NCI-H510A treated with DMSO at 0.1 percent for 48 hours (cell line): ENCODE measurements around the gene VSIG2.
A peak's percentile ranks its signal among the peaks of the same experiment; 100 is the strongest.
"Not testable (repeated sequence)": the region's sequence is repeated elsewhere in the genome, so short reads cannot be mapped to it uniquely, and the experiment has no call there.

Source experiments
- DNase-seq: peaks from one replicate; lab custom pipeline; 2025; lab: John Stamatoyannopoulos, UW

Gene VSIG2

GRCh38 chr11:124751741-124752470 lies at the start of gene VSIG2:
Gene VSIG2 (minus strand): TSS chr11:124752255. CDS start chr11:124752137, 118 bp downstream.
- DNase-seq: no peak

GRCh38 chr11:124801014-124801413 lies 49.0 kb upstream of the VSIG2 start:
- no peak for DNase-seq

GRCh38 chr11:124800226-124800929 lies 48.3 kb upstream of the VSIG2 start, which contains the start of gene MSANTD2:
Gene MSANTD2 (minus strand): TSS chr11:124800406. CDS start chr11:124800380, 26 bp downstream.
- DNase-seq: peak; percentile 69

GRCh38 chr11:124799348-124800225 lies 47.5 kb upstream of the VSIG2 start:
- DNase-seq: peak; percentile 41

GRCh38 chr11:124798991-124799347 lies 46.9 kb upstream of the VSIG2 start:
- peak; percentile 2 for DNase-seq

GRCh38 chr11:124796312-124796711 lies 44.3 kb upstream of the VSIG2 start:
- no peak for DNase-seq

- DNase-seq: peak; percentile 4
Measured at GRCh38 chr11:124793466-124794278, 41.6 kb upstream of the VSIG2 start.

- peak; percentile 42 for DNase-seq
Measured at GRCh38 chr11:124791626-124792341, 39.7 kb upstream of the VSIG2 start.

GRCh38 chr11:124788521-124788920 lies 36.5 kb upstream of the VSIG2 start:
- DNase-seq: no peak

- no peak for DNase-seq
Measured at GRCh38 chr11:124784051-124784450, 32.0 kb upstream of the VSIG2 start.

GRCh38 chr11:124783002-124783401 lies 30.9 kb upstream of the VSIG2 start:
- DNase-seq: no peak

- DNase-seq: no peak
Measured at GRCh38 chr11:124779568-124779967, 27.5 kb upstream of the VSIG2 start.

- DNase-seq: no peak
Measured at GRCh38 chr11:124778281-124778680, 26.2 kb upstream of the VSIG2 start.

- no peak for DNase-seq
Measured at GRCh38 chr11:124776865-124777645, 25.0 kb upstream of the VSIG2 start.

- not testable (repeated sequence) for DNase-seq
Measured at GRCh38 chr11:124770959-124771358, 18.9 kb upstream of the VSIG2 start.

GRCh38 chr11:124769806-124770774 lies 18.0 kb upstream of the VSIG2 start:
- no peak for DNase-seq

- DNase-seq: no peak
Measured at GRCh38 chr11:124768914-124769313, 16.9 kb upstream of the VSIG2 start.

- no peak for DNase-seq
Measured at GRCh38 chr11:124766156-124766555, 14.1 kb upstream of the VSIG2 start.
